Nephron progenitor cell (in vitro differentiated cells): ENCODE measurements around the gene CYP39A1.

Experiments
- DNase-seq: peaks from one replicate; pipeline ENCODE4 v3.0.0; 2021
- H3K27ac Mint-ChIP-seq: 2 replicates; pipeline ENCODE4 v1.8.0; 2021; ENCODE audit warnings: mild to moderate bottlenecking, moderate library complexity, mixed read lengths
- H3K27me3 Mint-ChIP-seq: 2 replicates; pipeline ENCODE4 v1.8.0; 2021; ENCODE audit warnings: mild to moderate bottlenecking, low read depth, mixed read lengths; ENCODE audit not compliant: poor library complexity
- H3K36me3 Mint-ChIP-seq: 2 replicates; pipeline ENCODE4 v1.8.0; 2021; ENCODE audit warnings: low read depth, mixed read lengths
- H3K4me1 Mint-ChIP-seq: 2 replicates; pipeline ENCODE4 v1.8.0; 2021; ENCODE audit warnings: mixed read lengths
- H3K4me3 Mint-ChIP-seq: 2 replicates; pipeline ENCODE4 v1.8.0; 2021; ENCODE audit warnings: mild to moderate bottlenecking, moderate library complexity, mixed read lengths
- H3K9me3 Mint-ChIP-seq: 2 replicates; pipeline ENCODE4 v1.8.0; 2021; ENCODE audit warnings: mild to moderate bottlenecking, moderate library complexity, mixed read lengths
- CTCF ChIP-seq: fragments of 200-600 bp; sonication (generic); IDR thresholded peaks from 2 replicates; pipeline ENCODE4 v1.5.0; 2021; ENCODE audit warnings: antibody characterized with exemption

CYP39A1 gene

DNA sequence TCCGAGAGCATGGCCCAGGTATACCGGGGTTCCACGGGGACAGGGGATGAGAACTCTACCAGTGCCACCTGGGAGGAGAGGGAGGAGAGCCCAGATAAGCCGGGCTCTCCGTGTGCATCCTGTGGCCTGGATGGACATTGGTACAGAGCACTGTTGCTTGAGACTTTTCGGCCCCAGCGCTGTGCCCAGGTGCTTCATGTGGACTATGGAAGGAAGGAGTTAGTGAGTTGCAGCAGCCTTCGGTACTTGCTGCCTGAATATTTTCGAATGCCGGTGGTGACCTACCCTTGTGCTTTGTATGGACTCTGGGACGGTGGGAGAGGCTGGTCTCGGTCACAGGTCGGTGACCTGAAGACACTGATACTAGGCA lies 36.3 kb upstream of the CYP39A1 start:
- DNase-seq: no peak
- Mint-ChIP-seq H3K27me3 (peaks cover 9% of the 10 kb centered on the region), H3K9me3 (peaks cover 5% of the 10 kb centered on the region), H3K27ac (no peak overlapping the region), H3K4me3 (no peak overlapping the region), H3K36me3 (no peaks in the 10 kb centered on the region), H3K4me1 (no peaks in the 10 kb centered on the region)
- no peak for TF ChIP-seq CTCF

DNA sequence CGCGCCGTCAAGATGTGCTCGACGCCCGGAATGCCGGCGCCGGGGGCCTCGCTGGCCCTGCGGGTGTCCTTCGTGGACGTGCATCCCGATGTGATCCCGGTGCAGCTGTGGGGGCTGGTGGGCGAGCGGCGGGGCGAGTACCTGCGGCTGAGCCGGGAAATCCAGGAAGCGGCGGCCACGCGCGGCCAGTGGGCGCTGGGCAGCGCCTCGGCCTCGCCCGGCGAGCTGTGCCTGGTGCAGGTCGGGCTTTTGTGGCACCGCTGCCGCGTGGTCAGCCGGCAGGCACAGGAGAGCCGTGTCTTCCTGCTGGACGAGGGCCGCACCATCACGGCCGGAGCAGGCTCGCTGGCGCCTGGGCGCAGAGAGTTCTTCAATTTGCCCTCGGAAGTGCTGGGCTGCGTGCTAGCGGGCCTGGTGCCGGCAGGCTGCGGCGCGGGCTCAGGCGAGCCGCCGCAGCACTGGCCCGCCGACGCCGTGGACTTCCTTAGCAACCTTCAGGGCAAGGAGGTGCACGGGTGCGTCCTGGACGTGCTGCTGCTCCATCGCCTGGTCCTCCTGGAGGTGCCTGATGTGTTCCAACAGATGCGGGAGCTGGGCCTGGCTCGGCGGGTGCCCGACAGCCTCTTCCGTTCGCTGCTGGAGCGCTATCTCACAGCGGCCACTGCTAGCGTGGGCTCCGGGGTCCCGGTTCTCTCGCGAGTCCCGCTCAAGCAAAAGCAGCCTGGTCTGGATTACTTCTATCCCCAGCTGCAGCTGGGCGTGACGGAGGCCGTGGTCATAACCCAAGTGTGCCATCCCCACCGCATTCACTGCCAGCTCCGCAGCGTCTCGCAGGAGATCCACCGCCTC lies 35.7 kb upstream of the CYP39A1 start:
- Mint-ChIP-seq H3K4me3 (no peak overlapping the region), H3K27ac (no peak overlapping the region), H3K4me1 (no peaks in the 10 kb centered on the region), H3K9me3 (peaks cover 5% of the 10 kb centered on the region), H3K27me3 (peaks cover 8% of the 10 kb centered on the region), H3K36me3 (no peaks in the 10 kb centered on the region)
- DNase-seq: no peak
- no peak for TF ChIP-seq CTCF

GRCh38 chr6:46687619-46688097 lies 35.0 kb upstream of the CYP39A1 start, which contains the start of gene TDRD6:
Gene TDRD6, plus strand, starts transcription at chr6:46687885. Its CDS starts 244 bp downstream, at chr6:46688129.
- H3K36me3 Mint-ChIP-seq: no peaks in the 10 kb centered on the region
- TF ChIP-seq CTCF: no peak
- no peak for DNase-seq
- no peak within 1 kb of the TSS for H3K4me3 Mint-ChIP-seq
- H3K9me3 Mint-ChIP-seq: peaks cover 5% of the 10 kb centered on the region
- H3K4me1 Mint-ChIP-seq: no peaks in the 10 kb centered on the region
- H3K27ac Mint-ChIP-seq: no peak within 1 kb of the TSS
- peaks cover 2% of the 10 kb centered on the region for H3K27me3 Mint-ChIP-seq

GRCh38 chr6:46684771-46685170 lies 32.2 kb upstream of the CYP39A1 start:
- H3K27me3 Mint-ChIP-seq: no peaks in the 10 kb centered on the region
- H3K27ac Mint-ChIP-seq: no peak overlapping the region
- no peak overlapping the region for H3K4me3 Mint-ChIP-seq
- no peak for DNase-seq
- peaks cover 5% of the 10 kb centered on the region for H3K9me3 Mint-ChIP-seq
- H3K4me1 Mint-ChIP-seq: no peaks in the 10 kb centered on the region
- no peaks in the 10 kb centered on the region for H3K36me3 Mint-ChIP-seq
- TF ChIP-seq CTCF: no peak

- Mint-ChIP-seq H3K27ac (no peak overlapping the region), H3K4me3 (no peak overlapping the region), H3K9me3 (no peaks in the 10 kb centered on the region), H3K36me3 (peaks cover 3% of the 10 kb centered on the region), H3K27me3 (no peaks in the 10 kb centered on the region), H3K4me1 (no peaks in the 10 kb centered on the region)
- TF ChIP-seq CTCF: peak; percentile 53
- DNase-seq: no peak
These were observed 24.7 kb upstream of the CYP39A1 start for GRCh38 chr6:46677314-46677654.
